Stimulated activated effector memory CD8-positive, alpha-beta T cell treated with anti-CD3 and anti-CD28 coated beads, Interleukin-12 subunit alpha, Interleukin-12 subunit beta, amount 100 ng/mL, for 72 hours (primary cell): ENCODE data around the gene ADAD2.

ENCODE experiments used
- ATAC-seq: fragments of 150-1000 bp; cut with Tn5 transposase; 2 replicates; pipeline ENCODE4 v1.10.0; 2021
- DNase-seq, 2 donors: peaks; one replicate each; pipeline ENCODE4 v3.0.0; 2021 to 2022; ENCODE audit warnings: low spot score in 2 of 2
- H3K27ac Mint-ChIP-seq: one replicate; pipeline ENCODE4 v1.8.0; 2022; ENCODE audit warnings: mild to moderate bottlenecking, mixed read lengths
- H3K36me3 Mint-ChIP-seq: one replicate; pipeline ENCODE4 v1.8.0; 2022; ENCODE audit warnings: mild to moderate bottlenecking, mixed read lengths
- H3K4me1 Mint-ChIP-seq: one replicate; pipeline ENCODE4 v1.8.0; 2022; ENCODE audit warnings: mixed read lengths
- H3K4me3 Mint-ChIP-seq: one replicate; pipeline ENCODE4 v1.8.0; 2022; ENCODE audit warnings: mild to moderate bottlenecking, mixed read lengths
- H3K9me3 Mint-ChIP-seq: one replicate; pipeline ENCODE4 v1.8.0; 2022; ENCODE audit warnings: mixed read lengths

The ADAD2 gene

GRCh38 chr16:84190731-84191388 is at the start of gene ADAD2:
ADAD2 (plus strand) TSS chr16:84191157; CDS start chr16:84191231, 74 bp downstream.
- no peak within 1 kb of the TSS for H3K4me3 Mint-ChIP-seq
- DNase-seq = no peak

GRCh38 chr16:84143081-84143480 is 47.9 kb upstream of the ADAD2 start:
- no peak for ATAC-seq
- H3K36me3 Mint-ChIP-seq = peaks cover 12% of the 10 kb centered on the region
- peaks cover 31% of the 10 kb centered on the region for H3K4me1 Mint-ChIP-seq
- H3K9me3 Mint-ChIP-seq = no peaks in the 10 kb centered on the region
- no peak overlapping the region for H3K27ac Mint-ChIP-seq
- no peak for DNase-seq
- peak overlapping the region; percentile 94 for H3K4me3 Mint-ChIP-seq

More at GRCh38 chr16:84190731-84191388, at the start of gene ADAD2:
- Mint-ChIP-seq H3K27ac (no peak within 1 kb of the TSS), H3K36me3 (no peaks in the 10 kb centered on the region), H3K9me3 (no peaks in the 10 kb centered on the region), H3K4me1 (peaks cover 19% of the 10 kb centered on the region)
- ATAC-seq = no peak

- peaks cover 10% of the 10 kb centered on the region for H3K36me3 Mint-ChIP-seq
- H3K4me3 Mint-ChIP-seq = peak overlapping the region; percentile 94
- no peaks in the 10 kb centered on the region for H3K9me3 Mint-ChIP-seq
- peak overlapping the region; percentile 88 for H3K27ac Mint-ChIP-seq
- H3K4me1 Mint-ChIP-seq = peaks cover 28% of the 10 kb centered on the region
- DNase-seq (no peak), ATAC-seq (no peak)
Observed at GRCh38 chr16:84143784-84144199, 47.2 kb upstream of the ADAD2 start.

DNA sequence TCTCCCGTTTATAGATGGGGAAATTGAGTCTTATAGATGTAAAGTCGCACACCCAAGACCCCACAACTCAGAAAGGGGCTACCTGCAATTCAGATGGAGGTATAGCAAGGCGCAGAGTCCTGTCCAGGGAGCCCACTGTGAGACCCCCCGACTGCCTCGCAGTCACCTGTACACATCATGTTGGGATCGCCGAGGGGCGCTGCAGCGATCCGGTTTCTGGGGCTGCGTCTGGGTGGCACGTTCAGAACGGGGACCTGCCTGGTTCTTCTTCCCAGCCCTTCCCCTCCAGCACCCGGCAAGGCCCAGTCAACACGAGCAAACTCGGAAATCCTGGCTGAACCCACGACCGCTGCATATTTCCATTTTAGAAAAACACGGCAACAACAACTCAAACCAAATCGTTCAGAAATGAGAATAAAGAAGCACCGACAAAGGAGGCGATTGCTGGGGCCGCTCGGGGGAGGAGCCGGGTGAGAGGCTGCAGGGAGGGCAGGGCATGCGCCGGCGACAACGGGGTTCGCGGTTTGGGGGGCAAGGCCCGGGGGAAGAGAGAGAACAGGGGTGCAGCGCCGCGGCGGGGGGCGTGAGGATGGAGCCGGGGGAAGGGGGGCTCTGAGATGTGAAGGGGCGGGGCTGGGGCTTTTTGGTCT is 46.6 kb upstream of the ADAD2 start:
- peaks cover 7% of the 10 kb centered on the region for H3K36me3 Mint-ChIP-seq
- ATAC-seq (peak; percentile 69), DNase-seq (peak; percentile 14 to 71)
- H3K4me1 Mint-ChIP-seq = peaks cover 22% of the 10 kb centered on the region
- peak overlapping the region; percentile 88 for H3K27ac Mint-ChIP-seq
- H3K4me3 Mint-ChIP-seq = peak overlapping the region; percentile 94
- no peaks in the 10 kb centered on the region for H3K9me3 Mint-ChIP-seq

DNA sequence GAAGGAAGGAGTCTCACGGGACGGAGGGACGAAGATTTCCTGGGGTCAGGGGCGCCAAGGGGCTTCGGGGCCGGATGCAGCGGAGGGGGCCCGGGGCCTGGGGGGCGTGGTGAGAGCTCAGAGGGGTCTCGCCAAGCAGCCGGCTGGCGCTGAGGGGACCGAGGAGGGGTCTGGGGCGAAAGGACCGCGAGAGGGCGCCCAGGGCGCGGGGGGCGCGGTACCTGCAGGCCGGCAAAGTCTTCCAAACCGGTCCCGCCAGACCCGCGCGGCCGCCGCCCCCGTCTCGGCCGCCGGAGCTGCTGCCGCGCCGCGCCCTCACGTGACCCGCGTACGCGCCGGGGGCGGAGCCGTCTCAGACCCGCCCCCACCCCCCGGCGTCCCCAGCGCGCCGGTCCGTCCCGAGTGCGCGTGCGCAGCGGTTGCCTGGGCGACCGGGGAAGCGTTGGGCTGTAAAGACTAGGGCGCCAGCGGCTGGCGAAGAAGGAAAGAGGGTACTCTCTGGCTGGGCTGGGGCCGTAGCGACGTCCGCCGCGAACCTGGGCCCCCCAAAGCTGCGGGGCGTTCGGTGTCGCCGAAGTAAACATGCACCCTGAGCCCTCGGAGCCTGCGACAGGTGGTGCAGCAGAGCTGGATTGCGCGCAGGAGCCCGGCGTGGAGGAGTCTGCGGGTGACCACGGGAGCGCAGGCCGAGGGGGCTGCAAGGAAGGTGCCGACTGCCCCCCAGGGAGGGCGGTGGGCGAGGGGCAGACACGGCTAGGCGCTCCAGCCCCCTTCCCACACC is 45.9 kb upstream of the ADAD2 start, which contains the start of the genes DNAAF1 and HSDL1:
Gene DNAAF1, plus strand, starts transcription at position 450 of the 781 bp plus-strand sequence. Its CDS starts 133 bp downstream, at position 583.
Gene HSDL1, minus strand, starts transcription at position 319 of the 781 bp plus-strand sequence. CDS start 13,856 bp downstream, outside the sequence.
- peak within 1 kb of the TSS; percentile 88 for H3K27ac Mint-ChIP-seq
- peaks cover 21% of the 10 kb centered on the region for H3K4me1 Mint-ChIP-seq
- H3K4me3 Mint-ChIP-seq = peak within 1 kb of the TSS; percentile 94
- no peaks in the 10 kb centered on the region for H3K9me3 Mint-ChIP-seq
- ATAC-seq (peak; percentile 90), DNase-seq (peak; percentile 97 to 98)
- peaks cover 7% of the 10 kb centered on the region for H3K36me3 Mint-ChIP-seq

GRCh38 chr16:84150926-84151325 is 40.0 kb upstream of the ADAD2 start:
- no peak for ATAC-seq
- no peaks in the 10 kb centered on the region for H3K4me1 Mint-ChIP-seq
- no peak for DNase-seq
- no peaks in the 10 kb centered on the region for H3K9me3 Mint-ChIP-seq
- no peak overlapping the region for H3K4me3 Mint-ChIP-seq
- H3K27ac Mint-ChIP-seq = no peak overlapping the region
- H3K36me3 Mint-ChIP-seq = no peaks in the 10 kb centered on the region

GRCh38 chr16:84153660-84154214 is 37.2 kb upstream of the ADAD2 start:
- no peaks in the 10 kb centered on the region for H3K9me3 Mint-ChIP-seq
- ATAC-seq = no peak
- H3K4me3 Mint-ChIP-seq = no peak overlapping the region
- DNase-seq = no peak
- H3K36me3 Mint-ChIP-seq = no peaks in the 10 kb centered on the region
- no peaks in the 10 kb centered on the region for H3K4me1 Mint-ChIP-seq
- no peak overlapping the region for H3K27ac Mint-ChIP-seq

GRCh38 chr16:84155226-84155625 is 35.7 kb upstream of the ADAD2 start:
- H3K4me1 Mint-ChIP-seq = no peaks in the 10 kb centered on the region
- H3K9me3 Mint-ChIP-seq = no peaks in the 10 kb centered on the region
- H3K36me3 Mint-ChIP-seq = no peaks in the 10 kb centered on the region
- DNase-seq (no peak), ATAC-seq (no peak)
- no peak overlapping the region for H3K27ac Mint-ChIP-seq
- H3K4me3 Mint-ChIP-seq = no peak overlapping the region

- Mint-ChIP-seq H3K27ac (no peak overlapping the region), H3K36me3 (no peaks in the 10 kb centered on the region), H3K9me3 (no peaks in the 10 kb centered on the region), H3K4me3 (no peak overlapping the region), H3K4me1 (no peaks in the 10 kb centered on the region)
- no peak for ATAC-seq
- no peak for DNase-seq
Observed at GRCh38 chr16:84155771-84156170, 35.2 kb upstream of the ADAD2 start.

DNA sequence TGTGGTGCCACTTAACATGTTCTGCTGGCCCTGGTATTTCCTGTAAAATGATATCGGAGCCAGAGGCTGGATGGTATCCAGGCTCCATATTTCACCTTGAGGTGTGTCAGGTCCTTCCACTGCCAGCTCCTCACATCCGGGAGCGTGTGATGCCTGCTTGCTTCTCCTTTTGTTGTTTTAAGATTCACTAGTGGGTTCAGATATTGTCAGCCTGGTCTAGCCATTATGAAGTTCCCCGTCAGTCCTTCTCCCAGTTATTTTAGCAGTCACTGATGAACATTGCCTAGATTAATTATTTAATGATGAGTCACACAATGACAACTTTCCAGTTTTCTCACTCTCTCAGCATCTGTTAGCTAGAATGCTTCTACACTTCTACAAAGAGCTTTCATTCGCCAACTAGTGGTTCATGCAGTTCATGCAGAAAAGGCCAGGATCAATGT is 34.6 kb upstream of the ADAD2 start:
- no peak overlapping the region for H3K27ac Mint-ChIP-seq
- H3K36me3 Mint-ChIP-seq = no peaks in the 10 kb centered on the region
- ATAC-seq = no peak
- no peak for DNase-seq
- H3K4me3 Mint-ChIP-seq = no peak overlapping the region
- no peaks in the 10 kb centered on the region for H3K4me1 Mint-ChIP-seq
- H3K9me3 Mint-ChIP-seq = no peaks in the 10 kb centered on the region

GRCh38 chr16:84159007-84159406 is 31.9 kb upstream of the ADAD2 start:
- Mint-ChIP-seq H3K4me1 (no peaks in the 10 kb centered on the region), H3K4me3 (no peak overlapping the region), H3K9me3 (no peaks in the 10 kb centered on the region), H3K27ac (no peak overlapping the region), H3K36me3 (no peaks in the 10 kb centered on the region)
- ATAC-seq = no peak
- no peak for DNase-seq

GRCh38 chr16:84159800-84160199 is 31.2 kb upstream of the ADAD2 start:
- ATAC-seq (no peak), DNase-seq (no peak)
- Mint-ChIP-seq H3K9me3 (no peaks in the 10 kb centered on the region), H3K4me1 (no peaks in the 10 kb centered on the region), H3K36me3 (no peaks in the 10 kb centered on the region), H3K27ac (no peak overlapping the region), H3K4me3 (no peak overlapping the region)

GRCh38 chr16:84161037-84161436 is 29.9 kb upstream of the ADAD2 start:
- H3K4me3 Mint-ChIP-seq = no peak overlapping the region
- no peak for ATAC-seq
- no peaks in the 10 kb centered on the region for H3K9me3 Mint-ChIP-seq
- peaks cover 5% of the 10 kb centered on the region for H3K4me1 Mint-ChIP-seq
- no peak for DNase-seq
- no peaks in the 10 kb centered on the region for H3K36me3 Mint-ChIP-seq
- no peak overlapping the region for H3K27ac Mint-ChIP-seq

GRCh38 chr16:84161801-84162200 is 29.2 kb upstream of the ADAD2 start:
- no peak for ATAC-seq
- H3K4me3 Mint-ChIP-seq = no peak overlapping the region
- no peaks in the 10 kb centered on the region for H3K9me3 Mint-ChIP-seq
- no peak for DNase-seq
- no peak overlapping the region for H3K27ac Mint-ChIP-seq
- H3K36me3 Mint-ChIP-seq = peaks cover 3% of the 10 kb centered on the region
- H3K4me1 Mint-ChIP-seq = peaks cover 9% of the 10 kb centered on the region

GRCh38 chr16:84165746-84166145 is 25.2 kb upstream of the ADAD2 start:
- peaks cover 6% of the 10 kb centered on the region for H3K36me3 Mint-ChIP-seq
- no peaks in the 10 kb centered on the region for H3K9me3 Mint-ChIP-seq
- ATAC-seq (no peak), DNase-seq (no peak)
- H3K27ac Mint-ChIP-seq = no peak overlapping the region
- H3K4me1 Mint-ChIP-seq = peaks cover 11% of the 10 kb centered on the region
- no peak overlapping the region for H3K4me3 Mint-ChIP-seq
